Colonic mucosa (tissue), 4 donors: ENCODE results near the gene ATG4D. TPM values are rescaled to one million over a fixed set of nuclear protein-coding genes. Genes with fewer than 3 reads are reported as not detected.
A peak's percentile ranks its signal among the peaks of the same experiment; 100 is the strongest.

ENCODE experiments used
- DNase-seq: peaks from one replicate; pipeline ENCODE4 v3.0.0-alpha.2; 2020
- H3K27ac ChIP-seq: fragments of 200-600 bp; one replicate; pipeline ENCODE4 v1.8.0; 2021
- H3K27me3 ChIP-seq: fragments of 200-600 bp; one replicate; pipeline ENCODE4 v1.8.0; 2021
- H3K36me3 ChIP-seq: fragments of 200-600 bp; one replicate; pipeline ENCODE4 v1.8.0; 2021
- H3K4me1 ChIP-seq: fragments of 200-600 bp; one replicate; pipeline ENCODE4 v1.8.0; 2021; ENCODE audit warnings: mild to moderate bottlenecking
- H3K4me3 ChIP-seq: fragments of 200-600 bp; one replicate; pipeline ENCODE4 v1.8.0; 2021
- H3K9ac ChIP-seq, 2 donors: one replicate each; pipeline ENCODE4 v1.7.0; 2013; ENCODE audit warnings: control low read depth in 2 of 2, low read depth in 2 of 2, low read length in 2 of 2
- H3K9me3 ChIP-seq: fragments of 200-600 bp; one replicate; pipeline ENCODE4 v1.8.0; 2021
- CTCF ChIP-seq: fragments of 200-600 bp; IDR thresholded peaks from one replicate; pipeline ENCODE4 v1.8.0; 2022; ENCODE audit warnings: antibody characterized with exemption, mild to moderate bottlenecking
- intact Hi-C: fragments of 100-400 bp; cut with DNase I; formaldehyde crosslinking; loops from one replicate; pipeline ENCODE4 v1.14.1; 2022
- total RNA-seq, 2 donors: library from RNA; stranded (reverse); fragmentation: NEBNext Ultra II Directional in 1 of 2; extraction: Animal tissue kit (Norgen Biotek cat#: 25700) in 1 of 2; gene quantifications; one replicate each; pipeline ENCODE4 v1.2.1, GENCODE V29; 2021
- donor health status: healthy.
- donor health status: DM: no; HTN: no; CAD: no.
- donor health status: DM: no; HTN: no; CAD: no.

ATG4D gene
- total RNA-seq, 2 donors from 2014 or later = 69.0 to 89.9 TPM

- intact Hi-C loops = no loop called here
- no peak overlapping the region for H3K9ac ChIP-seq
- peaks cover 5% of the 10 kb centered on the region for H3K36me3 ChIP-seq
Observed at GRCh38 chr19:10555610-10555973, 11.9 kb downstream of the ATG4D start.

DNA sequence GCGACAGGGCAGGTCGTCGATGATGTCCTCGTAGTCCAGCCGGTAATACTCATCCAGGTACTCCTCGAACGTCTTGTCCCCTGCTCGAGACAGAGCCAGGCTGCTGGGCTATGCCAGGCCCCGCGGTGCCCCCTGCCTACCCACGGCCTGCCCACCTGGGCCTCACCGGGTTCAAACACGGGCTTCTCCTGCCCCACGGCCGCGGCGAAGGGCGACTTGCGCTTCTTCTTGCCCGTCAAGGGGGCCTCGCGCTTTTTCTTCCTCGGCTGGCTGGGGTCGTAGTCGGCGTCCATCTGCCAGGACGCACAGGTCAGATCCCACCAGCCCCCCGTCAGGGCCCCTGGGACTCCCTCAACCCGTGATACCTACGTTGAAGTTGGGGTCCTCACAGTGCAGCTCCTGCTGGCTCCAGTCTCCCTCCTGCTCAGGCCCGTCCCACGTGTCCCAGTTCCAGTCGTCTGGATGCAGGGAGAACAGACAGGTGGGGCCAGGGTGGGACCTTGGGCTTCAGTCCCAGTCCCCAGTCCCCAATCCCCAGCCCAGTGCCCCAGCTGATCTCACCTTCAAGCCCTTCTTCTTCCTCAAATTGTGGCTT, 14.0 kb downstream of the ATG4D start:
- H3K9ac ChIP-seq = no peak overlapping the region
- peaks cover 5% of the 10 kb centered on the region for H3K36me3 ChIP-seq
- TF ChIP-seq CTCF = no peak
- H3K4me1 ChIP-seq = peaks cover 2% of the 10 kb centered on the region
- DNase-seq = no peak
- intact Hi-C loops = no loop called here
- no peaks in the 10 kb centered on the region for H3K27me3 ChIP-seq
- H3K9me3 ChIP-seq = no peaks in the 10 kb centered on the region
- H3K4me3 ChIP-seq = no peak overlapping the region
- H3K27ac ChIP-seq = no peak overlapping the region

More at GRCh38 chr19:10555610-10555973, 11.9 kb downstream of the ATG4D start:
- no peak overlapping the region for H3K4me3 ChIP-seq
- H3K27ac ChIP-seq = no peak overlapping the region
- H3K9me3 ChIP-seq = no peaks in the 10 kb centered on the region
- no peak for DNase-seq
- no peaks in the 10 kb centered on the region for H3K27me3 ChIP-seq
- peaks cover 5% of the 10 kb centered on the region for H3K4me1 ChIP-seq
- no peak for TF ChIP-seq CTCF

- no peaks in the 10 kb centered on the region for H3K27me3 ChIP-seq
- peaks cover 5% of the 10 kb centered on the region for H3K36me3 ChIP-seq
- no peak for TF ChIP-seq CTCF
- DNase-seq = no peak
- no peak overlapping the region for H3K4me3 ChIP-seq
- no peak overlapping the region for H3K27ac ChIP-seq
- H3K9me3 ChIP-seq = no peaks in the 10 kb centered on the region
- intact Hi-C loops = no loop called here
- no peaks in the 10 kb centered on the region for H3K4me1 ChIP-seq
- no peak overlapping the region for H3K9ac ChIP-seq
Observed at GRCh38 chr19:10560154-10560553, 16.4 kb downstream of the ATG4D start.

GRCh38 chr19:10562609-10563008, 18.9 kb downstream of the ATG4D start:
- Histone ChIP-seq H3K4me3 (no peak overlapping the region), H3K9ac (no peak overlapping the region), H3K4me1 (peaks cover 7% of the 10 kb centered on the region), H3K9me3 (no peaks in the 10 kb centered on the region), H3K27me3 (no peaks in the 10 kb centered on the region), H3K27ac (no peak overlapping the region), H3K36me3 (peaks cover 5% of the 10 kb centered on the region)
- TF ChIP-seq CTCF = no peak
- no peak for DNase-seq
- intact Hi-C loops = no loop called here

- TF ChIP-seq CTCF = no peak
- peaks cover under 1% of the 10 kb centered on the region for H3K36me3 ChIP-seq
- no peaks in the 10 kb centered on the region for H3K27me3 ChIP-seq
- peak overlapping the region; percentile 88 for H3K4me3 ChIP-seq
- peak; percentile 42 for DNase-seq
- peak overlapping the region; percentile 80 for H3K27ac ChIP-seq
- H3K9ac ChIP-seq = peak overlapping the region; percentile 87 to 93
- H3K9me3 ChIP-seq = no peaks in the 10 kb centered on the region
- intact Hi-C loops = no loop called here
- peaks cover 14% of the 10 kb centered on the region for H3K4me1 ChIP-seq
Observed at GRCh38 chr19:10565028-10565566, 21.4 kb downstream of the ATG4D start.
